Measurements from ENCODE around the gene DNAH14. TPM values are rescaled to one million over a fixed set of nuclear protein-coding genes. Genes with fewer than 3 reads are reported as not detected.

DNAH14 gene
- total and polyA plus RNA-seq, 9 of the 15 experiments (the other 6 are each of a cell fraction or from before 2014, with no cell fraction given) = 58.4 to 142 (median 98.4) TPM

DNA sequence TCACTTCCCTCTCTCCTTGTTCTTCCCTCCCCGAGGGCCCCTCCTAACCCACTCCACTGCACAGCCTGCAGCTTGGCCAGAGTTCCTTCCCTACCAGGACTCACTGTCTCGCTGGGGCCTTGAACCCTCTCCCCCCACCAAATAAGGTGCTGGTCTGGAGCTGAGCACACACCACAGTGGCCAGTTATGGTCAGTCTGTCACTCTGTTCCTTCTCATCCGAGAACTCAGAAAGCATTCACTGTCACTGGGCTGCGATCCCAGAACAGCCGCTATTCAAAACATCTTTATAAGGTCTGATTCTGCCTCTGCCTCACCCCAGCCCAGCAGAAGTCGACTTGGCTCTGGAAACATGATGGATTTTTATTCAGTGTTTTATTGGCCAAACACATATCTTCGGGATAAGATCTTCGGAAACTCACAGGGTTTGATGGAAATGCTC, 518.2 kb downstream of the DNAH14 start:
- CTCF ChIA-PET (ENCODE audit: low intra/inter-chr PET ratio) = no interaction called here
- ATAC-seq = no peak
- in situ Hi-C loops (cut with MboI) = no loop called here

DNA sequence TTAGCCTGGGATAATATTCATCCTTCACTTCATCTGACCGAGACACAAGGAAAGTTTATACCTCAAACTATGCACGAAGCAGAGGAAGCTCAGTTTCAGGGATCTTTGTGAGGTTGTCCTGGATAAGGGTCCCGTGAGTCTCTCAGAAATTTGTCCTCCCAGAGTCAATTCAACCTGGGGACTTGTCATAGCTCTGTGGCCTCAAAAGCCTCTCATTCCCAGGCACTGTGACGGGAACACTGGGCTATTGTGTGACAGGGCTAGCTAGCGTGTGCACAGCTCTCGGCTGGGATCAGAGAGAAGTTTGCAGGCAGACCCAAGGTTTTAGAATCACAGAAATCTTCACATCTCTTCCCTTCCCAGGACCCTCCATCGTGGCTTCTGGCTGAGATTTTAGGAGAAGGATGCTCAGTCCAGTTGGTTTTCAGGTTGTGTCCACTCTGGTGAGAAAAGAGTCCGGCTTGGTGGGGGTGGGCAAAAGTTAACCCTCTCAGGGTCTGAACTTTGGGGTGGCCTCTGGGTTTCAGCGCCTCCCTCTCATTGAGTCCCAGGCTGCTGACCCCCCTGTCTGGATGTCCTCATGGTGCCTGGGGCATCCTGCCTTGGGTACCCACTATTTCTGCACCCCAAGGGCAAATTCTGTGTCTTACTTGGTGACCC, 518.8 kb downstream of the DNAH14 start:
- 0 out of 2 replicates have a peak overlapping the region, but pooled peaks have one; percentile 11 for H2AFZ ChIP-seq (ENCODE audit: low read depth, low read length)
- H3K9me3 ChIP-seq (replicated peaks; ENCODE audit: control insufficient read depth, insufficient read depth, low read depth, low read length) = no peaks in the 10 kb centered on the region
- no TSS peak for BruUV-seq (replicated peaks)
- CTCF ChIA-PET (ENCODE audit: low intra/inter-chr PET ratio) = no interaction called here
- no peak overlapping the region for H3K4me3 ChIP-seq
- no peak for FAIRE-seq
- peaks cover 21 to 23% of the 10 kb centered on the region in 2 experiments for H3K4me1 ChIP-seq (replicated peaks in 1 of 2; ENCODE audit: control insufficient read depth in 2 of 2, insufficient read depth in 2 of 2, low read length in 2 of 2)
- TF ChIP-seq NFIC (IDR thresholded peaks at IDR 0.05) = no peak
- no peak for TF ChIP-seq SRSF1 (IDR thresholded peaks at IDR 0.05; ENCODE audit: low read depth, low read length)
- intact Hi-C loops (cut with micrococcal nuclease) = loop anchor here (5.0 kb wide), 1 partner anchor 859 kb away; the partner anchor contains the start of gene LIN9
- no peak overlapping the region for H3K27ac ChIP-seq (ENCODE audit: extremely low read depth, low read depth, low read length)
- POLR2A ChIA-PET = interaction anchor here (0.6 to 1.2 kb wide), 3 partner anchors 21 to 105 kb away, joined by 3 to 4 read pairs (median 3); no protein-coding TSS in a partner anchor
- H3K27me3 ChIP-seq (ENCODE audit: control insufficient read depth in 2 of 2, insufficient read depth in 2 of 2, low read length in 2 of 2) = no peaks in the 10 kb centered on the region
- H3K4me2 ChIP-seq (ENCODE audit: insufficient read depth, low read length) = no peak overlapping the region
- 53% methylated on average over 9 of the region's 9 CpGs for WGBS (ENCODE audit: insufficient coverage, low coverage, missing lambda C conversion rate)
- no peak for DNase-seq (ENCODE audit: extremely low read depth in 1 of 4, low spot score in 3 of 4)
- in situ Hi-C loops (cut with MboI) = no loop called here
- H3K9me1 ChIP-seq (ENCODE audit: control insufficient read depth, insufficient read depth, low read length) = no peaks in the 10 kb centered on the region
- peak overlapping the region in 1 of 2 experiments; percentile 30; a peak in 1 of 4 replicates for H3K9ac ChIP-seq (ENCODE audit: insufficient read depth in 1 of 2, low read depth in 2 of 2, low read length in 2 of 2)
- H3K36me3 ChIP-seq (ENCODE audit: control insufficient read depth, insufficient read depth, low read length) = no peaks in the 10 kb centered on the region
- no peaks in the 10 kb centered on the region for H4K20me1 ChIP-seq (replicated peaks; ENCODE audit: control insufficient read depth, insufficient read depth, low read length)
- ATAC-seq = no peak
- no peaks in the 10 kb centered on the region for H3K79me2 ChIP-seq (ENCODE audit: control insufficient read depth, insufficient read depth, low read length)

More for the DNA sequence above, 518.2 kb downstream of the DNAH14 start:
- H3K4me3 ChIP-seq = no peak overlapping the region
- no peaks in the 10 kb centered on the region for H3K79me2 ChIP-seq (ENCODE audit: control insufficient read depth, insufficient read depth, low read length)
- no peaks in the 10 kb centered on the region for H3K9me3 ChIP-seq (replicated peaks; ENCODE audit: control insufficient read depth, insufficient read depth, low read depth, low read length)
- DNase-seq (ENCODE audit: extremely low read depth in 1 of 4, low spot score in 3 of 4) = no peak
- peak overlapping the region in 1 of 2 experiments; percentile 49; a peak in 1 of 4 replicates for H3K9ac ChIP-seq (ENCODE audit: insufficient read depth in 1 of 2, low read depth in 2 of 2, low read length in 2 of 2)
- H3K4me2 ChIP-seq (ENCODE audit: insufficient read depth, low read length) = no peak overlapping the region
- POLR2A ChIA-PET = interaction anchor here (1.0 to 1.2 kb wide), 2 partner anchors 20 to 24 kb away, joined by 3 read pairs; no protein-coding TSS in a partner anchor
- no TSS peak for BruUV-seq (replicated peaks)
- no peaks in the 10 kb centered on the region for H4K20me1 ChIP-seq (replicated peaks; ENCODE audit: control insufficient read depth, insufficient read depth, low read length)
- FAIRE-seq = no peak
- no peak overlapping the region for H3K27ac ChIP-seq (ENCODE audit: extremely low read depth, low read depth, low read length)
- TF ChIP-seq ELF4 (CRISPR knock-in tag; IDR thresholded peaks at IDR 0.05) (no peak), BACH1 (tag; IDR thresholded peaks at IDR 0.05) (no peak)
- intact Hi-C loops (cut with micrococcal nuclease) = loop anchor here (5.0 kb wide), 1 partner anchor 860 kb away; the partner anchor contains the start of gene LIN9
- H3K4me1 ChIP-seq (replicated peaks in 1 of 2; ENCODE audit: control insufficient read depth in 2 of 2, insufficient read depth in 2 of 2, low read length in 2 of 2) = peaks cover 26 to 28% of the 10 kb centered on the region in 2 experiments
- H3K36me3 ChIP-seq (ENCODE audit: control insufficient read depth, insufficient read depth, low read length) = no peaks in the 10 kb centered on the region
- H3K9me1 ChIP-seq (ENCODE audit: control insufficient read depth, insufficient read depth, low read length) = no peaks in the 10 kb centered on the region
- no peaks in the 10 kb centered on the region for H3K27me3 ChIP-seq (ENCODE audit: control insufficient read depth in 2 of 2, insufficient read depth in 2 of 2, low read length in 2 of 2)
- 53% methylated on average over 8 of the region's 8 CpGs for WGBS (ENCODE audit: insufficient coverage, low coverage, missing lambda C conversion rate)
- peak overlapping the region; percentile 11; the same call in 1 of the 2 replicates for H2AFZ ChIP-seq (ENCODE audit: low read depth, low read length)

All from K562 (cell line).